T follicular helper cell (primary cell): ENCODE measurements around the gene PDE2A.

Source experiments
- DNase-seq: peaks from one replicate; pipeline ENCODE4 v3.0.0-alpha.2; 2020; ENCODE audit warnings: low read depth

The PDE2A gene

GRCh38 chr11:72589802-72590761 is 84.1 kb downstream of the PDE2A start:
- peak; percentile 36 for DNase-seq

- no peak for DNase-seq
These were observed 85.5 kb downstream of the PDE2A start for GRCh38 chr11:72588421-72589410.

GRCh38 chr11:72587696-72588095 is 86.5 kb downstream of the PDE2A start:
- no peak for DNase-seq

GRCh38 chr11:72586321-72587090 is 87.7 kb downstream of the PDE2A start:
- DNase-seq = no peak

GRCh38 chr11:72585762-72586311 is 88.4 kb downstream of the PDE2A start:
- peak; percentile 63 for DNase-seq

GRCh38 chr11:72584939-72585597 is 89.2 kb downstream of the PDE2A start:
- DNase-seq = no peak

GRCh38 chr11:72584293-72584938 is 89.8 kb downstream of the PDE2A start:
- DNase-seq = peak; percentile 22

- DNase-seq = no peak
These were observed 90.5 kb downstream of the PDE2A start for GRCh38 chr11:72583616-72584292.

- DNase-seq = no peak
These were observed 91.1 kb downstream of the PDE2A start for GRCh38 chr11:72583177-72583553.

GRCh38 chr11:72582206-72583176 is 91.7 kb downstream of the PDE2A start:
- no peak for DNase-seq

GRCh38 chr11:72581067-72581466 is 93.2 kb downstream of the PDE2A start:
- DNase-seq = no peak

- no peak for DNase-seq
These were observed 93.6 kb downstream of the PDE2A start for GRCh38 chr11:72580642-72580950.

- no peak for DNase-seq
These were observed 94.2 kb downstream of the PDE2A start for GRCh38 chr11:72579816-72580641.

GRCh38 chr11:72578991-72579815 is 95.0 kb downstream of the PDE2A start:
- DNase-seq = no peak

- no peak for DNase-seq
These were observed 95.7 kb downstream of the PDE2A start for GRCh38 chr11:72578566-72578965.

- DNase-seq = no peak
These were observed 96.2 kb downstream of the PDE2A start for GRCh38 chr11:72578051-72578450.

GRCh38 chr11:72577271-72577721 is 96.9 kb downstream of the PDE2A start:
- DNase-seq = no peak
